Mesodermal cell (in vitro differentiated cells): ENCODE measurements around the gene PTPRN2.

ENCODE experiments used
- H3K27ac ChIP-seq: 2 replicates; pipeline ENCODE4 v1.7.0; 2013; ENCODE audit warnings: mild to moderate bottlenecking, low read depth, low read length, moderate library complexity; ENCODE audit not compliant: severe bottlenecking
- H3K36me3 ChIP-seq: 2 replicates; pipeline ENCODE4 v1.7.1; 2013; ENCODE audit warnings: mild to moderate bottlenecking, low read length, moderate library complexity; ENCODE audit not compliant: control insufficient read depth, insufficient read depth
- H3K4me1 ChIP-seq: one replicate; pipeline ENCODE4 v1.7.1; 2013; ENCODE audit warnings: mild to moderate bottlenecking, low read length; ENCODE audit not compliant: insufficient read depth, control insufficient read depth, poor library complexity, severe bottlenecking
- H3K4me3 ChIP-seq: 2 replicates; pipeline ENCODE4 v1.7.0; 2013; ENCODE audit warnings: low read length, control low read depth, mild to moderate bottlenecking; ENCODE audit not compliant: insufficient read depth, poor library complexity, severe bottlenecking; ENCODE audit errors: extremely low read depth
- H3K9me3 ChIP-seq: 2 replicates; pipeline ENCODE4 v1.7.1; 2013; ENCODE audit warnings: mild to moderate bottlenecking, low read length, moderate library complexity; ENCODE audit not compliant: control insufficient read depth
- WGBS, 2 experiments: methylation state at CpG; one replicate each; pipeline ENCODE4 v1.1.5; 2013; ENCODE audit warnings: missing lambda C conversion rate in 2 of 2; ENCODE audit not compliant: insufficient coverage in 2 of 2; 5-methylcytosine and 5-hydroxymethylcytosine counted together

Gene PTPRN2

GRCh38 chr7:157587051-157587804 lies 1000.4 kb downstream of the PTPRN2 start:
- 71 to 76% methylated on average over 11 to 12 of the region's 12 CpGs for WGBS, 2 experiments
- no peak overlapping the region for H3K4me3 ChIP-seq
- H3K9me3 ChIP-seq: peaks cover 61% of the 10 kb centered on the region
- no peaks in the 10 kb centered on the region for H3K36me3 ChIP-seq
- H3K4me1 ChIP-seq: no peaks in the 10 kb centered on the region
- H3K27ac ChIP-seq: no peak overlapping the region

- Histone ChIP-seq H3K9me3 (peaks cover 65% of the 10 kb centered on the region), H3K4me1 (no peaks in the 10 kb centered on the region), H3K27ac (no peak overlapping the region), H3K36me3 (no peaks in the 10 kb centered on the region), H3K4me3 (no peak overlapping the region)
- 74 to 77% methylated on average over 14 to 15 of the region's 15 CpGs for WGBS, 2 experiments
Observed at GRCh38 chr7:157586426-157586955, 1001.1 kb downstream of the PTPRN2 start.

- peaks cover 65% of the 10 kb centered on the region for H3K9me3 ChIP-seq
- no peaks in the 10 kb centered on the region for H3K4me1 ChIP-seq
- H3K4me3 ChIP-seq: no peak overlapping the region
- no peaks in the 10 kb centered on the region for H3K36me3 ChIP-seq
- 73 to 81% methylated on average over 16 to 19 of the region's 21 CpGs for WGBS, 2 experiments
- no peak overlapping the region for H3K27ac ChIP-seq
Observed at GRCh38 chr7:157585113-157585861, 1002.3 kb downstream of the PTPRN2 start.

- Histone ChIP-seq H3K4me3 (no peak overlapping the region), H3K36me3 (no peaks in the 10 kb centered on the region), H3K4me1 (no peaks in the 10 kb centered on the region), H3K9me3 (peaks cover 68% of the 10 kb centered on the region), H3K27ac (no peak overlapping the region)
- 76 to 83% methylated on average over 9 of the region's 9 CpGs for WGBS, 2 experiments
Observed at GRCh38 chr7:157584420-157584819, 1003.2 kb downstream of the PTPRN2 start.

GRCh38 chr7:157581740-157582139 lies 1005.9 kb downstream of the PTPRN2 start:
- WGBS, 2 experiments: 61 to 69% methylated on average over 9 to 14 of the region's 15 CpGs
- H3K4me1 ChIP-seq: no peaks in the 10 kb centered on the region
- H3K9me3 ChIP-seq: peaks cover 72% of the 10 kb centered on the region
- no peaks in the 10 kb centered on the region for H3K36me3 ChIP-seq
- H3K4me3 ChIP-seq: no peak overlapping the region
- H3K27ac ChIP-seq: no peak overlapping the region

GRCh38 chr7:157580324-157580723 lies 1007.3 kb downstream of the PTPRN2 start:
- H3K9me3 ChIP-seq: peaks cover 79% of the 10 kb centered on the region
- H3K27ac ChIP-seq: no peak overlapping the region
- H3K36me3 ChIP-seq: no peaks in the 10 kb centered on the region
- WGBS, 2 experiments: 80% methylated on average over 5 of the region's 10 CpGs; no CpG with 5 or more reads in 1 of the 2 experiments
- no peaks in the 10 kb centered on the region for H3K4me1 ChIP-seq
- no peak overlapping the region for H3K4me3 ChIP-seq

- no peak overlapping the region for H3K4me3 ChIP-seq
- H3K36me3 ChIP-seq: no peaks in the 10 kb centered on the region
- H3K9me3 ChIP-seq: peaks cover 84% of the 10 kb centered on the region
- WGBS, 2 experiments: 80% methylated on average over 2 of the region's 16 CpGs; no CpG with 5 or more reads in 1 of the 2 experiments
- no peak overlapping the region for H3K27ac ChIP-seq
- H3K4me1 ChIP-seq: no peaks in the 10 kb centered on the region
Observed at GRCh38 chr7:157579425-157579824, 1008.2 kb downstream of the PTPRN2 start.

- Histone ChIP-seq H3K36me3 (no peaks in the 10 kb centered on the region), H3K27ac (no peak overlapping the region), H3K9me3 (peaks cover 79% of the 10 kb centered on the region), H3K4me1 (no peaks in the 10 kb centered on the region), H3K4me3 (no peak overlapping the region)
- 83 to 84% methylated on average over 22 to 30 of the region's 31 CpGs for WGBS, 2 experiments
Observed at GRCh38 chr7:157577796-157578339, 1009.8 kb downstream of the PTPRN2 start.

GRCh38 chr7:157577061-157577460 lies 1010.6 kb downstream of the PTPRN2 start:
- Histone ChIP-seq H3K27ac (no peak overlapping the region), H3K36me3 (no peaks in the 10 kb centered on the region), H3K9me3 (peaks cover 83% of the 10 kb centered on the region), H3K4me1 (no peaks in the 10 kb centered on the region), H3K4me3 (no peak overlapping the region)
- 83 to 87% methylated on average over 13 to 14 of the region's 14 CpGs for WGBS, 2 experiments

- Histone ChIP-seq H3K9me3 (peaks cover 83% of the 10 kb centered on the region), H3K36me3 (no peaks in the 10 kb centered on the region), H3K4me1 (no peaks in the 10 kb centered on the region), H3K27ac (no peak overlapping the region), H3K4me3 (no peak overlapping the region)
- WGBS, 2 experiments: 91% methylated on average over 26 to 36 of the region's 36 CpGs
Observed at GRCh38 chr7:157576415-157576814, 1011.2 kb downstream of the PTPRN2 start.
